GM12878 (cell line): ENCODE data around the gene AP4S1. TPM values are rescaled to one million over a fixed set of nuclear protein-coding genes. Genes with fewer than 3 reads are reported as not detected.
"Not testable (repeated sequence)": the region's sequence is repeated elsewhere in the genome, so short reads cannot be mapped to it uniquely, and the experiment has no call there.

Experiments used
- ATAC-seq: fragments of 200-7000 bp; cut with Tn5 transposase; 3 replicates; pipeline ENCODE4 v1.9.1; 2020; ENCODE audit warnings: mild to moderate bottlenecking, moderate library complexity
- BruUV-seq: library from RNA; stranded (reverse); fragments of 400-500 nt; replicated peaks from 2 replicates; lab custom pipeline; 2021; lab: Mats Ljungman, UMichigan
- CTCF ChIA-PET: fragments of 300-600 bp; sonication (Branson Sonifier 250); formaldehyde crosslinking; extraction: SDS; loops from one replicate; lab custom pipeline; 2021; ENCODE audit warnings: inconsistent platforms; lab: Yijun Ruan, JAX
- POLR2A ChIA-PET: fragments of 350-600 bp; formaldehyde crosslinking; extraction: SDS; loops from one replicate; lab custom pipeline; 2021; ENCODE audit warnings: inconsistent platforms; lab: Charles Lee
- RAD21 ChIA-PET: fragments of 300-600 bp; sonication (Branson Sonifier 250); formaldehyde crosslinking; loops from one replicate; lab custom pipeline; 2023; ENCODE audit warnings: antibody characterized with exemption; ENCODE audit not compliant: unreplicated experiment; lab: Charles Lee
- SMC1A ChIA-PET: fragments of 300-600 bp; sonication (Branson Sonifier 250); formaldehyde crosslinking; loops from one replicate; lab custom pipeline; 2023; ENCODE audit not compliant: unreplicated experiment, uncharacterized antibody; lab: Charles Lee
- DNase-seq: peaks from one replicate; pipeline ENCODE4 v3.0.0-alpha.2; 2011; ENCODE audit warnings: low read depth, low spot score
- FAIRE-seq: peaks from 3 replicates; lab custom pipeline; 2011; peaks lifted over from hg19 to GRCh38; lab: Jason Lieb, UNC
- H2AFZ ChIP-seq: 2 replicates; pipeline ENCODE4 v1.6.0; 2011; ENCODE audit warnings: low read depth, low read length, control low read depth; ENCODE audit not compliant: control insufficient read depth
- H3K27ac ChIP-seq: 2 replicates; pipeline ENCODE4 v1.5.1; 2011; ENCODE audit warnings: control low read depth; ENCODE audit not compliant: control insufficient read depth, insufficient read depth
- H3K27me3 ChIP-seq, 2 experiments: replicated peaks in 1 of 2; 2 replicates each; pipeline versions ENCODE4 v1.6.0 to v1.6.1; 2011; ENCODE audit warnings: low read length in 1 of 2; ENCODE audit not compliant: control insufficient read depth in 2 of 2, insufficient read depth in 2 of 2
- H3K36me3 ChIP-seq, 2 experiments: 2 replicates each; pipeline ENCODE4 v1.5.1; 2011; ENCODE audit warnings: low read length in 1 of 2; ENCODE audit not compliant: control insufficient read depth in 2 of 2, insufficient read depth in 2 of 2
- H3K4me1 ChIP-seq: 2 replicates; pipeline ENCODE4 v1.6.1; 2011; ENCODE audit warnings: mild to moderate bottlenecking, low read length, moderate library complexity, mixed read lengths; ENCODE audit not compliant: control insufficient read depth, insufficient read depth
- H3K4me2 ChIP-seq: 2 replicates; pipeline ENCODE4 v1.6.0; 2011; ENCODE audit warnings: control low read depth; ENCODE audit not compliant: control insufficient read depth, insufficient read depth
- H3K4me3 ChIP-seq: fragments of 200-600 bp; sonication (generic); 2 replicates; pipeline ENCODE4 v1.5.1; 2016
- H3K79me2 ChIP-seq: 2 replicates; pipeline ENCODE4 v1.6.0; 2011; ENCODE audit warnings: low read length; ENCODE audit not compliant: control insufficient read depth, insufficient read depth
- H3K9ac ChIP-seq: 2 replicates; pipeline ENCODE4 v1.8.0; 2011; ENCODE audit warnings: low read length, control low read depth, mixed read lengths; ENCODE audit not compliant: control insufficient read depth, insufficient read depth
- H3K9me3 ChIP-seq: replicated peaks from 3 replicates; pipeline ENCODE4 v1.5.1; 2011; ENCODE audit warnings: mild to moderate bottlenecking, low read length; ENCODE audit not compliant: control insufficient read depth, insufficient read depth
- H4K20me1 ChIP-seq: 2 replicates; pipeline ENCODE4 v1.6.0; 2011; ENCODE audit not compliant: control insufficient read depth, insufficient read depth
- MTA2 ChIP-seq: fragments of 450-650 bp; IDR thresholded peaks from 2 replicates; pipeline ENCODE4 v1.6.1; 2016; ENCODE audit warnings: low read depth, mild to moderate bottlenecking, moderate library complexity
- NFIC ChIP-seq: IDR thresholded peaks from 2 replicates; pipeline ENCODE4 v1.6.1; 2012; ENCODE audit warnings: low read depth, mild to moderate bottlenecking, inconsistent platforms, low read length, moderate library complexity
- SIN3A ChIP-seq: IDR thresholded peaks from 2 replicates; pipeline ENCODE4 v1.6.1; 2012; ENCODE audit warnings: low read depth, low read length, improper control_type of control experiment
- WGBS: methylation state at CpG from one replicate; pipeline ENCODE4 v1.1.6; 2016; ENCODE audit warnings: low lambda C conversion rate; ENCODE audit not compliant: insufficient replicate concordance, insufficient coverage; ENCODE audit errors: missing lambda C conversion rate; 5-methylcytosine and 5-hydroxymethylcytosine counted together
- in situ Hi-C: fragments of 300-500 bp; cut with MboI; formaldehyde crosslinking; loops from 9 replicates; pipeline ENCODE4 v1.14.3; 2018; ENCODE audit warnings: mixed read lengths
- intact Hi-C: fragments of 100-400 bp; cut with micrococcal nuclease; formaldehyde crosslinking; loops from one replicate; pipeline ENCODE4 v1.14.2; 2022; ENCODE audit not compliant: unreplicated experiment
- polyA plus RNA-seq, 11 experiments: library from polyadenylated mRNA; depleted of rRNA in 4 of 11; unstranded in 6 of 11; stranded (reverse) in 5 of 11; fragments of >200 nt; fragmentation: Nextera tagmentation in 4 of 11; fragmentation: Illumina TruSeq in 1 of 11; extraction: Ambion mirVana in 4 of 11; extraction: Trizol in 1 of 11; gene quantifications; 1 replicate in 1 of 11; 2 replicates in 10 of 11; pipeline versions ENCODE4 v1.2.1 to v1.2.3, GENCODE V29; 2011 to 2016; ENCODE audit warnings: inconsistent platforms in 2 of 11, missing spikeins in 2 of 11, low read depth in 1 of 11
- total RNA-seq, 4 experiments: library from RNA; depleted of rRNA in 3 of 4; stranded (reverse); fragments of >200 nt in 3 of 4; fragmentation: Illumina TruSeq in 1 of 4; extraction: Trizol in 1 of 4; gene quantifications; 2 replicates each; pipeline versions ENCODE4 v1.2.1 to v1.2.3, GENCODE V29; 2013 to 2021
- TF ChIP-seq, protein P1 (sequence below): IDR thresholded peaks from 2 replicates; pipeline ENCODE4 v1.6.1; 2011; ENCODE audit warnings: mild to moderate bottlenecking, low read depth, low read length, moderate library complexity; ENCODE audit not compliant: insufficient replicate concordance
- TF ChIP-seq, protein P2 (sequence below): fragments of 450-650 bp; IDR thresholded peaks from 2 replicates; pipeline ENCODE4 v1.6.1; 2016; ENCODE audit warnings: mild to moderate bottlenecking, moderate library complexity, borderline replicate concordance
- TF ChIP-seq, protein P3 (sequence below): fragments of 450-650 bp; IDR thresholded peaks from 2 replicates; pipeline ENCODE4 v1.6.1; 2016; ENCODE audit warnings: mild to moderate bottlenecking
- TF ChIP-seq, protein P4 (sequence below): IDR thresholded peaks from 2 replicates; pipeline ENCODE4 v1.6.1; 2011; ENCODE audit warnings: low read depth, mild to moderate bottlenecking, low read length, moderate library complexity, borderline replicate concordance; ENCODE audit errors: extremely low read depth

The AP4S1 gene
- total and polyA plus RNA-seq, 10 of the 15 experiments (the other 5 are each of a cell fraction or from before 2014, with no cell fraction given), result 3.6 to 9.0 (median 5.7) TPM

DNA sequence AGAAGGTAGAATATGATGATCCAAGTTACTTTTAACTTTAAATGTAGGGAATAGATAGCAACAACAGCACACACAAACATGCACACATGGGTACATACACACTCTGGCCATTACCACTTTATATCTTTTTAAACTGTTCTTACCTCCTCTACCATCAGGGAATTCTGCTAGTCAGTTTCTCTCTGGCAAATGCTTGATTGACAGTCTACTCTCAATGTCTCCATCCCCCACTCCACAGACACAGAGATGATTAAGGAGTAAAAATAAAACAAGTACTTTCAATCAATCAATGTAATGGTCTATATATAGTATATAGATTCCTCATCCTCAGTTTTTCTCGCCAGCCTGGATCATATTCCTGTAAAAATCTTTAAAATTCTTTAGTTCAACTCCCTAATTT is 16.9 kb downstream of the AP4S1 start:
- ChIA-PET SMC1A (interaction anchor here (1.9 kb wide), 1 partner anchor 61 kb away, joined by 6 read pairs; no protein-coding TSS in a partner anchor), RAD21 (interaction anchor here (0.9 kb wide), 1 partner anchor 9 kb away, joined by 3 read pairs; no protein-coding TSS in a partner anchor), CTCF (interaction anchor here (0.6 kb wide), 1 partner anchor 159 kb away, joined by 3 read pairs; no protein-coding TSS in a partner anchor), POLR2A (no interaction called here)
- TF ChIP-seq, protein P1, sequence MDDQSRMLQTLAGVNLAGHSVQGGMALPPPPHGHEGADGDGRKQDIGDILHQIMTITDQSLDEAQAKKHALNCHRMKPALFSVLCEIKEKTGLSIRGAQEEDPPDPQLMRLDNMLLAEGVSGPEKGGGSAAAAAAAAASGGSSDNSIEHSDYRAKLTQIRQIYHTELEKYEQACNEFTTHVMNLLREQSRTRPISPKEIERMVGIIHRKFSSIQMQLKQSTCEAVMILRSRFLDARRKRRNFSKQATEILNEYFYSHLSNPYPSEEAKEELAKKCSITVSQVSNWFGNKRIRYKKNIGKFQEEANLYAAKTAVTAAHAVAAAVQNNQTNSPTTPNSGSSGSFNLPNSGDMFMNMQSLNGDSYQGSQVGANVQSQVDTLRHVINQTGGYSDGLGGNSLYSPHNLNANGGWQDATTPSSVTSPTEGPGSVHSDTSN, result no peak
- TF ChIP-seq, protein P2, sequence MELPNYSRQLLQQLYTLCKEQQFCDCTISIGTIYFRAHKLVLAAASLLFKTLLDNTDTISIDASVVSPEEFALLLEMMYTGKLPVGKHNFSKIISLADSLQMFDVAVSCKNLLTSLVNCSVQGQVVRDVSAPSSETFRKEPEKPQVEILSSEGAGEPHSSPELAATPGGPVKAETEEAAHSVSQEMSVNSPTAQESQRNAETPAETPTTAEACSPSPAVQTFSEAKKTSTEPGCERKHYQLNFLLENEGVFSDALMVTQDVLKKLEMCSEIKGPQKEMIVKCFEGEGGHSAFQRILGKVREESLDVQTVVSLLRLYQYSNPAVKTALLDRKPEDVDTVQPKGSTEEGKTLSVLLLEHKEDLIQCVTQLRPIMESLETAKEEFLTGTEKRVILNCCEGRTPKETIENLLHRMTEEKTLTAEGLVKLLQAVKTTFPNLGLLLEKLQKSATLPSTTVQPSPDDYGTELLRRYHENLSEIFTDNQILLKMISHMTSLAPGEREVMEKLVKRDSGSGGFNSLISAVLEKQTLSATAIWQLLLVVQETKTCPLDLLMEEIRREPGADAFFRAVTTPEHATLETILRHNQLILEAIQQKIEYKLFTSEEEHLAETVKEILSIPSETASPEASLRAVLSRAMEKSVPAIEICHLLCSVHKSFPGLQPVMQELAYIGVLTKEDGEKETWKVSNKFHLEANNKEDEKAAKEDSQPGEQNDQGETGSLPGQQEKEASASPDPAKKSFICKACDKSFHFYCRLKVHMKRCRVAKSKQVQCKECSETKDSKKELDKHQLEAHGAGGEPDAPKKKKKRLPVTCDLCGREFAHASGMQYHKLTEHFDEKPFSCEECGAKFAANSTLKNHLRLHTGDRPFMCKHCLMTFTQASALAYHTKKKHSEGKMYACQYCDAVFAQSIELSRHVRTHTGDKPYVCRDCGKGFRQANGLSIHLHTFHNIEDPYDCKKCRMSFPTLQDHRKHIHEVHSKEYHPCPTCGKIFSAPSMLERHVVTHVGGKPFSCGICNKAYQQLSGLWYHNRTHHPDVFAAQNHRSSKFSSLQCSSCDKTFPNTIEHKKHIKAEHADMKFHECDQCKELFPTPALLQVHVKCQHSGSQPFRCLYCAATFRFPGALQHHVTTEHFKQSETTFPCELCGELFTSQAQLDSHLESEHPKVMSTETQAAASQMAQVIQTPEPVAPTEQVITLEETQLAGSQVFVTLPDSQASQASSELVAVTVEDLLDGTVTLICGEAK, result no peak
- TF ChIP-seq SIN3A (no peak), NFIC (no peak), MTA2 (no peak)
- TF ChIP-seq, protein P3, sequence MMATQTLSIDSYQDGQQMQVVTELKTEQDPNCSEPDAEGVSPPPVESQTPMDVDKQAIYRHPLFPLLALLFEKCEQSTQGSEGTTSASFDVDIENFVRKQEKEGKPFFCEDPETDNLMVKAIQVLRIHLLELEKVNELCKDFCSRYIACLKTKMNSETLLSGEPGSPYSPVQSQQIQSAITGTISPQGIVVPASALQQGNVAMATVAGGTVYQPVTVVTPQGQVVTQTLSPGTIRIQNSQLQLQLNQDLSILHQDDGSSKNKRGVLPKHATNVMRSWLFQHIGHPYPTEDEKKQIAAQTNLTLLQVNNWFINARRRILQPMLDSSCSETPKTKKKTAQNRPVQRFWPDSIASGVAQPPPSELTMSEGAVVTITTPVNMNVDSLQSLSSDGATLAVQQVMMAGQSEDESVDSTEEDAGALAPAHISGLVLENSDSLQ, result 0 out of 2 replicates have a peak, but pooled peaks have one; percentile 29
- TF ChIP-seq, protein P4, sequence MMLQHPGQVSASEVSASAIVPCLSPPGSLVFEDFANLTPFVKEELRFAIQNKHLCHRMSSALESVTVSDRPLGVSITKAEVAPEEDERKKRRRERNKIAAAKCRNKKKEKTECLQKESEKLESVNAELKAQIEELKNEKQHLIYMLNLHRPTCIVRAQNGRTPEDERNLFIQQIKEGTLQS, result no peak
- no peak overlapping the region for H2AFZ ChIP-seq
- no peak for ATAC-seq
- H3K27ac ChIP-seq, result no peak overlapping the region
- no peaks in the 10 kb centered on the region for H3K9me3 ChIP-seq
- H3K79me2 ChIP-seq, result no peaks in the 10 kb centered on the region
- FAIRE-seq, result no peak
- in situ Hi-C loops, result no loop called here
- no peaks in the 10 kb centered on the region for H4K20me1 ChIP-seq
- H3K9ac ChIP-seq, result no peak overlapping the region
- DNase-seq, result no peak
- intact Hi-C loops, result no loop called here
- 40% methylated on average over 1 of the region's 1 CpG for WGBS
- no peak overlapping the region for H3K4me3 ChIP-seq
- H3K27me3 ChIP-seq, result no peaks in the 10 kb centered on the region
- H3K36me3 ChIP-seq, result no peaks in the 10 kb centered on the region
- no peaks in the 10 kb centered on the region for H3K4me1 ChIP-seq
- H3K4me2 ChIP-seq, result no peak overlapping the region
- BruUV-seq, result no TSS peak

DNA sequence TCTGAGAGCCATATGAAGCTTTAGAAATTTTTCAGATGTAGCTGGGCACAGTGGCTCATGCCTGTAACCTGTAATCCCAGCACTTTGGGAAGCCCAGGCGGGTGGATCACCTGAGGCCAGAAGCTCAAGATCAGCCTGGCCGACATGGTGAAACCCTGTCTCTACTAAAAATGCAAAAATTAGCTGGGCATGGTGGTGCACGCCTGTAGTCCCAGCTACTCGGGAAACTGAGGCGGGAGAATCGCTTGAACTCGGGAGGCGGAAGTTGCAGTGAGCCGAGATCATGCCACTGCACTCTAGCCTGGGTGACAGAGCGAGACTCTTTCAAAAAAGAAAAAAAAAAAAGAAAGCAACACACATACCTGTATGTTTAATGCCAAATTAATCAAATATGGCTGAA is 17.4 kb downstream of the AP4S1 start:
- H3K4me1 ChIP-seq, H4K20me1 ChIP-seq, ATAC-seq, BruUV-seq, in situ Hi-C loops, intact Hi-C loops, H3K27ac ChIP-seq, H3K9ac ChIP-seq, H3K27me3 ChIP-seq, FAIRE-seq, H3K79me2 ChIP-seq, H3K4me2 ChIP-seq, H3K36me3 ChIP-seq, H2AFZ ChIP-seq, H3K4me3 ChIP-seq, CTCF ChIA-PET, DNase-seq, H3K9me3 ChIP-seq: not testable (repeated sequence)
- RAD21 ChIA-PET, result interaction anchor here (0.9 kb wide), 1 partner anchor 9 kb away, joined by 3 read pairs; no protein-coding TSS in a partner anchor
- POLR2A ChIA-PET, result interaction anchor here (0.7 kb wide), 1 partner anchor 14 kb away, joined by 4 read pairs; no protein-coding TSS in a partner anchor
- SMC1A ChIA-PET, result interaction anchor here (1.9 kb wide), 1 partner anchor 62 kb away, joined by 6 read pairs; no protein-coding TSS in a partner anchor
- 91% methylated on average over 9 of the region's 10 CpGs for WGBS
